Osteoblast (primary cell): ENCODE data around the gene CELF2. TPM values are rescaled to one million over a fixed set of nuclear protein-coding genes. Genes with fewer than 3 reads are reported as not detected.

Source experiments
- DNase-seq: peaks from one replicate; pipeline ENCODE4 v3.0.0; 2011; ENCODE audit warnings: low spot score, mixed read lengths; ENCODE audit not compliant: insufficient read length; ENCODE audit errors: missing footprints
- H2AFZ ChIP-seq: 2 replicates; pipeline ENCODE4 v1.6.0; 2011; ENCODE audit warnings: mild to moderate bottlenecking, low read length
- H3K27ac ChIP-seq: 2 replicates; pipeline ENCODE4 v1.5.1; 2011; ENCODE audit warnings: mild to moderate bottlenecking, low read depth, low read length, moderate library complexity
- H3K27me3 ChIP-seq: 2 replicates; pipeline ENCODE4 v1.6.0; 2012; ENCODE audit warnings: mild to moderate bottlenecking, control low read depth, inconsistent platforms, low read length, moderate library complexity; ENCODE audit not compliant: insufficient read depth
- H3K36me3 ChIP-seq: 2 replicates; pipeline ENCODE4 v1.5.1; 2011; ENCODE audit warnings: mild to moderate bottlenecking, low read length, control low read depth, moderate library complexity; ENCODE audit not compliant: insufficient read depth
- H3K4me1 ChIP-seq: 2 replicates; pipeline ENCODE4 v1.5.1; 2011; ENCODE audit warnings: mild to moderate bottlenecking, low read length, control low read depth, moderate library complexity; ENCODE audit not compliant: insufficient read depth
- H3K4me2 ChIP-seq: 2 replicates; pipeline ENCODE4 v1.6.0; 2011; ENCODE audit warnings: mild to moderate bottlenecking, low read length; ENCODE audit not compliant: insufficient read depth
- H3K4me3 ChIP-seq: fragments of 200-600 bp; sonication (generic); 3 replicates; pipeline ENCODE4 v1.5.1; 2012; ENCODE audit warnings: mild to moderate bottlenecking, low read length, inconsistent platforms; ENCODE audit not compliant: insufficient read depth
- H3K79me2 ChIP-seq: 2 replicates; pipeline ENCODE4 v1.6.0; 2012; ENCODE audit warnings: mild to moderate bottlenecking, low read length, control low read depth, inconsistent platforms; ENCODE audit not compliant: insufficient read depth
- H3K9me3 ChIP-seq: 2 replicates; pipeline ENCODE4 v1.5.1; 2011; ENCODE audit warnings: low read depth, low read length, control low read depth
- H4K20me1 ChIP-seq: 2 replicates; pipeline ENCODE4 v1.6.0; 2012; ENCODE audit warnings: mild to moderate bottlenecking, low read length, control low read depth; ENCODE audit not compliant: insufficient read depth
- total RNA-seq: library from RNA; depleted of rRNA; stranded (reverse); fragments of >200 nt; gene quantifications from 2 replicates; pipeline ENCODE4 v1.2.3, GENCODE V29; 2012
- TF ChIP-seq, protein P1 (sequence below): IDR thresholded peaks from 2 replicates; pipeline ENCODE4 v1.5.1; 2011; ENCODE audit warnings: mild to moderate bottlenecking, low read depth, low read length, moderate library complexity; ENCODE audit errors: extremely low read depth

CELF2 gene
- total RNA-seq, 1 donor = 7.6 TPM

DNA sequence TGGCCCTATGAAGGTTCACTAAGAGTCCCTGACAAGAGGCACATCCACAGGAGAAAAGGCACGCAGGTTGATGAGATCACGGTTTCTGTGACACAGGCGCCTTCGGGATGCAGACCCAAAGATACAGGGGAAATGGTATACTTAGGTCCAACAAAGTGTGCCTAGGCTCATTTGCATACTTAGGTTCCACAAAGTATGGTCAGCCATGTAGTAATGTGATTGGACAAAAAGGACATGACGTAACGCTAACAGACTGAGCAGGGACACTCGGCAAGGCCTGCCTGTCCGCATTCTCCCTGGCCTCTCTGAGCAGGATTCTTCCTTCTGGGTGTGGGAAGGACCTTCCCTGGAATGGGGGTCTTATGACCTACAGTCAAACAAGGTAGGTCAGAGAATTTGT is 190.6 kb downstream of the CELF2 start:
- H3K4me3 ChIP-seq = no peak overlapping the region
- no peaks in the 10 kb centered on the region for H3K27me3 ChIP-seq
- H2AFZ ChIP-seq = no peak overlapping the region
- no peaks in the 10 kb centered on the region for H3K4me1 ChIP-seq
- H4K20me1 ChIP-seq = no peaks in the 10 kb centered on the region
- no peak overlapping the region for H3K4me2 ChIP-seq
- H3K9me3 ChIP-seq = no peaks in the 10 kb centered on the region
- DNase-seq = no peak
- TF ChIP-seq, protein P1, sequence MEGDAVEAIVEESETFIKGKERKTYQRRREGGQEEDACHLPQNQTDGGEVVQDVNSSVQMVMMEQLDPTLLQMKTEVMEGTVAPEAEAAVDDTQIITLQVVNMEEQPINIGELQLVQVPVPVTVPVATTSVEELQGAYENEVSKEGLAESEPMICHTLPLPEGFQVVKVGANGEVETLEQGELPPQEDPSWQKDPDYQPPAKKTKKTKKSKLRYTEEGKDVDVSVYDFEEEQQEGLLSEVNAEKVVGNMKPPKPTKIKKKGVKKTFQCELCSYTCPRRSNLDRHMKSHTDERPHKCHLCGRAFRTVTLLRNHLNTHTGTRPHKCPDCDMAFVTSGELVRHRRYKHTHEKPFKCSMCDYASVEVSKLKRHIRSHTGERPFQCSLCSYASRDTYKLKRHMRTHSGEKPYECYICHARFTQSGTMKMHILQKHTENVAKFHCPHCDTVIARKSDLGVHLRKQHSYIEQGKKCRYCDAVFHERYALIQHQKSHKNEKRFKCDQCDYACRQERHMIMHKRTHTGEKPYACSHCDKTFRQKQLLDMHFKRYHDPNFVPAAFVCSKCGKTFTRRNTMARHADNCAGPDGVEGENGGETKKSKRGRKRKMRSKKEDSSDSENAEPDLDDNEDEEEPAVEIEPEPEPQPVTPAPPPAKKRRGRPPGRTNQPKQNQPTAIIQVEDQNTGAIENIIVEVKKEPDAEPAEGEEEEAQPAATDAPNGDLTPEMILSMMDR = no peak
- H3K27ac ChIP-seq = no peak overlapping the region
- H3K79me2 ChIP-seq = no peaks in the 10 kb centered on the region
- no peaks in the 10 kb centered on the region for H3K36me3 ChIP-seq

DNA sequence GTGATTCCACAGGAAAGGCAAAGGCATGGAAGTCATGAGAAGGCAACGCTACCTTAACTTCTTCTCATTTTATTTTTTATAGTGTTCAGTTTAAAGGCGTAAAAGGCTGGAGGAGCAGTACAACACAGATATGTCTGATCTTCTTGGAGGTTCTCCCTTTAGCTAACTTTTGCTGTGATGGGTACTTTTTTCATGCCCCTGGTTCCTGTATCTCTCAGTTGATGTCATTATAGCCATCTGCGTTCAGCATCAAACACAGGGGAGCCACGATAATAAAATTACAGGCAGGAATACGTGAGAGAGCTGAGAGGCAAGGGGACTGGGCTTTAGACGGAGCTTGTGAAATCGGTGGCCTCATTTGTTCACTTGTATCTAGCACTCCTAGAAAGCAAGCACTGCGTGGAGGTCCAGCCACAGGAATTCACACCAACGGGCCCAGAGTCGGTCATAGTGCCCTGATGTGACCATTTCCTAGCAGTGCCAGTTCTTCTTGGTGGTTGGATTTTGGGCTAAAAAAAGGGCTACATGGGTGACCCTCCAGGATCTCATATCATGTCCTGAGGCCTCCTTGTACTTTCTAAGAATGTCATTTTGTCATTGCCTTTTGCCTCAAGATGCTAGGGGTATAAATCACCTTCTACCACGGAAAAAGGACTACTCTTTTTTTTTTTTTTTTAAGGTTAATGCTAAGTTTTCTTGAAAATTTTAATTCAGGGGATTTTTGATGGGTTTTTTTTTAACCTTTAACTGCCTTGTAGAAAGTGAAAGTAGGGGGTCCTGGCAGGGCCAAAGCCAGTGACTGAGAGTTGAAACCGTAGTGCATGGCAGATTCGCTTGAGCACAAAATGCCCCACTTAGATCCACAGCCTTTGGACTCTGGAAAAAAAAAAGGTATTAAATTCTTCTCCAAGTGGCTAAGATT is 191.5 kb downstream of the CELF2 start:
- H4K20me1 ChIP-seq = no peaks in the 10 kb centered on the region
- H3K4me2 ChIP-seq = no peak overlapping the region
- no peak overlapping the region for H2AFZ ChIP-seq
- H3K79me2 ChIP-seq = no peaks in the 10 kb centered on the region
- TF ChIP-seq, protein P1 = no peak
- DNase-seq = no peak
- H3K9me3 ChIP-seq = no peaks in the 10 kb centered on the region
- H3K4me3 ChIP-seq = no peak overlapping the region
- H3K36me3 ChIP-seq = no peaks in the 10 kb centered on the region
- H3K4me1 ChIP-seq = no peaks in the 10 kb centered on the region
- H3K27ac ChIP-seq = no peak overlapping the region
- no peaks in the 10 kb centered on the region for H3K27me3 ChIP-seq

DNA sequence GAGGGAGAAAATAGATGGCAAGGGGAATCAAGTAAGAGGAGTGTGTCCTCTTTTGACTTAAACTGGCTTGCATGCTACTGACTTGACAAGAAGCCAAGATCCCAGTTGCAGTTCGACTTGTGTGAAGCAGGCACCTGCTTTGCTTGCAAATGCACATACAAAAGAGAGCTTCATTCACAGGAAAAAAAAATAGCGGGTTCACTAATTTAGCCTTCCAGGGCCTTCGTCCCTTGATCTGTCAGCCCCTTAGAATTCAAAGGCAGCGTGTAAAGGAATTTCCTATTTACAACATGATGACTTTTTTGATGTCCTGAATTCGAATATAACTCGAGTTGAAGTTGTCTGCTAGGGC is 192.1 kb downstream of the CELF2 start:
- Histone ChIP-seq H3K9me3 (no peaks in the 10 kb centered on the region), H3K27me3 (no peaks in the 10 kb centered on the region), H3K4me1 (no peaks in the 10 kb centered on the region), H2AFZ (no peak overlapping the region), H3K4me2 (no peak overlapping the region), H3K27ac (no peak overlapping the region), H4K20me1 (no peaks in the 10 kb centered on the region), H3K36me3 (no peaks in the 10 kb centered on the region), H3K79me2 (no peaks in the 10 kb centered on the region), H3K4me3 (no peak overlapping the region)
- no peak for DNase-seq
- TF ChIP-seq, protein P1 = no peak

DNA sequence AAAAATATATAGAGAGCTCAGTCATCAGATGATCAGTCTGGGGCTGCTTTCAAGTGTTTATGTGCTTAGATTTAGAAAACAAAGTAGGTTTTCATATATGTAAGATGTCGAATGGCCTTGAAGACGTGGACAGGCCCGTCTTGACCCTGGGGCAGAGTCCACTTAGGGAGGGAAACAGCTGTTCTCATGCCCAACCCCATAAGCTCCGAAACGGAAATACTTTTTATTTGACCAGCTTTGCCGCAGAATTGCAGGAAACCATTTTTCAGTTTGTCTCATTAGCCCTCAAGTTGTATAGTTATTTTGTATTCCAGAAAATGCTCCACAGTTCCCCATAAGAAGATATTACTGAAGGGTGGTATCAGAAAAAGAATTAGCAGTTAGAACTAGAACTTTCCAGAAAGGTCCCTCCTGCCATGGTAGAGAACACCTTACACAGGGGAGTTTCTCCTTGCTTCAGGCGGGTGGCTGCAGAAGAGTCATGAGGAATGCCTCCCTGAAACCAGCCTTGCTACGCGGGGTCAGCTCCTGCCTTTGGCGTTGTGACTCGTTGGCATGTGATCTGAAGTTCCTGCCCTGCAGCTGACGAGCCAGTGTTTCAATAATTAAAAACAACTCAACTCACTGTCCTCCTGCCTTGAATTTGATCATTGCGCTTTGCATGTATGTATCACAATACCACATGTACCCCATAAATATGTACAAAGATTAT is 192.7 kb downstream of the CELF2 start:
- Histone ChIP-seq H3K9me3 (no peaks in the 10 kb centered on the region), H2AFZ (no peak overlapping the region), H3K4me1 (no peaks in the 10 kb centered on the region), H3K36me3 (no peaks in the 10 kb centered on the region), H3K79me2 (no peaks in the 10 kb centered on the region), H3K27me3 (no peaks in the 10 kb centered on the region), H4K20me1 (no peaks in the 10 kb centered on the region), H3K4me2 (no peak overlapping the region), H3K4me3 (no peak overlapping the region), H3K27ac (no peak overlapping the region)
- TF ChIP-seq, protein P1 = no peak
- DNase-seq = no peak
